ENCODE measurements around the gene SCAMP1. TPM values are rescaled to one million over a fixed set of nuclear protein-coding genes. Genes with fewer than 3 reads are reported as not detected.

Gene SCAMP1
- total RNA-seq, 1 donor from 2014 or later, result 23.9 TPM

- H3K4me3 ChIP-seq (ENCODE audit: low read depth, low read length), result no peak overlapping the region
- TF ChIP-seq CTCF (conservative IDR thresholded peaks at IDR 0.05; ENCODE audit: low read depth, low read length), result no peak
- DNase-seq (ENCODE audit: low read depth), result no peak
Measured at GRCh38 chr5:78419396-78419795, 59.0 kb downstream of the SCAMP1 start.

DNA sequence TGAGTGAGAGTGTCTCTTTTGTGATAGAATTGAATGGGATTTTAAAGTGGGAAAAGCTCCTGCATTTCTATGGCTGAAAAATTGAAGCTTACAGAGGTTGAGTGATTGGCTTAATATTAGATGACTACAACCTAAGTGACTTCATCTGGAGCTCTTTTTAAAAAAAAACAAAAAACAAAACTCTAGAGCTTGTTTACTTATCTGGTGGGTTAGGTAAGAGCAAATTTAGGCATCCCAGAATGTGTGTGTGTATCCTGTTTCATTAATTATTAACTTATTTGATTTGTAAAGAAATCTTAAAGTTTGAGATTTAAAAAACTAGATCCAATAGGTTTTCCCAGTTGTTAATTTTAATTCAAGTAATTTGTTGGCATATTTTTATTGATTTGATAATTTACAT is 60.1 kb downstream of the SCAMP1 start:
- H3K4me3 ChIP-seq (ENCODE audit: low read depth, low read length), result no peak overlapping the region
- no peak for TF ChIP-seq CTCF (conservative IDR thresholded peaks at IDR 0.05; ENCODE audit: low read depth, low read length)
- DNase-seq (ENCODE audit: low read depth), result no peak

- no peak for DNase-seq (ENCODE audit: low read depth)
- no peak overlapping the region for H3K4me3 ChIP-seq (ENCODE audit: low read depth, low read length)
- no peak for TF ChIP-seq CTCF (conservative IDR thresholded peaks at IDR 0.05; ENCODE audit: low read depth, low read length)
Measured at GRCh38 chr5:78424665-78425064, 64.2 kb downstream of the SCAMP1 start.

DNA sequence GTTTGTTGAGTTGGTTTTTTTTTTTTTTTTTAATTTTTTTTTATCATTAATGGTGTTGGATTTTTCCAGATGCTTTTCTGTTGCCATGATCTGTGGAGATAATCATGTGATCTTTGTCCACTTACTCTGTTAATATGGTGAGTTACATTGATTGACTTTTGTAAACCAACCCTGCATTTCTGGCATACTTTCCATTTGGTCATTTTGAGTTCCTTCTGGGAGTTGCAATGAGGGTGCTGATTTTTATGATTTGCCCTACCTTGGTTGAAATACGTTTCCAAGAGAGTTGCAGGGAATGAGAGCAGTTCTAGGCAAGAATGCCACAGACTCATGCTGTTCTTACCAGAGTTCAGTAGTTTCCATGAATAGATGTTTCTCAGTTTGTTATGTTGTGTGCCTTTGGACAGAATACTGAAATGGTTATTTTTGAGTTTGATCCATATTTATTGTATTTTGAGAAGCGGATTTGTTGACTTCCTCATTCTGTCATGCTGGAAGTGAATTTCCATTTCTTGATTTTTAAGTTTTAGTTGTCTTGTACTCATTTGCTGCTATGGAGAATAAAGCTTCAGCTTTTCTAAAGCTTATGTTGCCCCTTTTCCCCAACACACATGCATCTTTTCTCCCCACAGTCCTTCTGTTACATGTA is 69.0 kb downstream of the SCAMP1 start:
- no peak for DNase-seq (ENCODE audit: low read depth)
- no peak for TF ChIP-seq CTCF (conservative IDR thresholded peaks at IDR 0.05; ENCODE audit: low read depth, low read length)
- H3K4me3 ChIP-seq (ENCODE audit: low read depth, low read length), result no peak overlapping the region

DNA sequence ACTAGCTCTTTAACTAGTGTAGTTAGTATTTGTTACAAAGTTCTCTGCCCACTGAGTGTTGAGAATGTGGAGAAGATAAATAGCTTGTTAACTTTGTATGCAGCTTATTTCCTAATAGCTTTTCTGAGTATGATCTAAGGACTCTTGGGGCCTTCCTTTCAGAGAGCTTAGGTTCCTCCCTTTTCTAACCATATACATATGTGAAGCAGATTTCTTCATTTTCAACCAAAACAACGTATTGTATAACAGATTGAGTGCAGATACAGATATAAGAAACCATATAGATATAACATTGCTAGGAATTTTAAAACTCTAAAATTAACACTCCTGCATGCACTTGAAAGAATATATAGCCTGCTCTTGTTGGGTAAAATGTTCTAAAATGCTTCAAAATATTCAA is 70.4 kb downstream of the SCAMP1 start:
- no peak overlapping the region for H3K4me3 ChIP-seq (ENCODE audit: low read depth, low read length)
- no peak for TF ChIP-seq CTCF (conservative IDR thresholded peaks at IDR 0.05; ENCODE audit: low read depth, low read length)
- no peak for DNase-seq (ENCODE audit: low read depth)

- no peak overlapping the region for H3K4me3 ChIP-seq (ENCODE audit: low read depth, low read length)
- no peak for DNase-seq (ENCODE audit: low read depth)
- TF ChIP-seq CTCF (conservative IDR thresholded peaks at IDR 0.05; ENCODE audit: low read depth, low read length), result no peak
Measured at GRCh38 chr5:78433972-78434371, 73.6 kb downstream of the SCAMP1 start.

- no peak for TF ChIP-seq CTCF (conservative IDR thresholded peaks at IDR 0.05; ENCODE audit: low read depth, low read length)
- DNase-seq (ENCODE audit: low read depth), result no peak
- H3K4me3 ChIP-seq (ENCODE audit: low read depth, low read length), result no peak overlapping the region
Measured at GRCh38 chr5:78447775-78448424, 87.5 kb downstream of the SCAMP1 start.
